MM.1S (cell line): Measurements from ENCODE around the gene IQSEC1.

Experiments
- DNase-seq: peaks from one replicate; pipeline ENCODE4 v3.0.0-alpha.2; 2015
- H2AFZ ChIP-seq: fragments of 300-600 bp; sonication (generic); 2 replicates; pipeline ENCODE4 v1.6.0; 2016; ENCODE audit warnings: antibody characterized with exemption, low read length
- H3F3A ChIP-seq: fragments of 300-600 bp; sonication (generic); 2 replicates; pipeline ENCODE4 v1.6.1; 2016; ENCODE audit warnings: mild to moderate bottlenecking, antibody characterized with exemption, low read length, moderate library complexity, mixed read lengths; ENCODE audit not compliant: insufficient read depth
- H3K27ac ChIP-seq: fragments of 300-600 bp; sonication (generic); 2 replicates; pipeline ENCODE4 v1.5.1; 2016; ENCODE audit warnings: mild to moderate bottlenecking, low read length
- H3K27me3 ChIP-seq: fragments of 300-600 bp; sonication (generic); replicated peaks from 2 replicates; pipeline ENCODE4 v1.6.0; 2016; ENCODE audit warnings: low read length; ENCODE audit not compliant: insufficient read depth
- H3K36me3 ChIP-seq: fragments of 300-600 bp; sonication (generic); replicated peaks from 2 replicates; pipeline ENCODE4 v1.6.1; 2016; ENCODE audit warnings: mild to moderate bottlenecking, low read length, mixed read lengths; ENCODE audit not compliant: insufficient read depth
- H3K4me1 ChIP-seq: fragments of 300-600 bp; sonication (generic); 2 replicates; pipeline ENCODE4 v1.6.1; 2016; ENCODE audit warnings: low read length, mixed read lengths
- H3K4me2 ChIP-seq: fragments of 300-600 bp; sonication (generic); 2 replicates; pipeline ENCODE4 v1.6.0; 2016; ENCODE audit warnings: low read depth, low read length
- H3K4me3 ChIP-seq: fragments of 300-600 bp; sonication (generic); 2 replicates; pipeline ENCODE4 v1.5.1; 2016; ENCODE audit warnings: low read length, mixed read lengths
- H3K79me2 ChIP-seq: fragments of 300-600 bp; sonication (generic); 2 replicates; pipeline ENCODE4 v1.6.1; 2016; ENCODE audit warnings: mixed run types, low read length, mixed read lengths
- H3K9ac ChIP-seq: fragments of 300-600 bp; sonication (generic); 2 replicates; pipeline ENCODE4 v1.6.1; 2016; ENCODE audit warnings: low read length, mixed read lengths
- H3K9me2 ChIP-seq: fragments of 300-600 bp; sonication (generic); replicated peaks from 2 replicates; pipeline ENCODE4 v1.6.1; 2016; ENCODE audit warnings: mild to moderate bottlenecking, low read length, mixed read lengths; ENCODE audit not compliant: insufficient read depth
- H3K9me3 ChIP-seq: fragments of 300-600 bp; sonication (generic); replicated peaks from 2 replicates; pipeline ENCODE4 v1.6.1; 2016; ENCODE audit warnings: mild to moderate bottlenecking, low read length, mixed read lengths; ENCODE audit not compliant: insufficient read depth
- H4K20me1 ChIP-seq: fragments of 300-600 bp; sonication (generic); 2 replicates; pipeline ENCODE4 v1.6.1; 2016; ENCODE audit warnings: mild to moderate bottlenecking, low read length, moderate library complexity, mixed read lengths; ENCODE audit not compliant: insufficient read depth
- EZH2 ChIP-seq: fragments of 300-600 bp; sonication (generic); optimal IDR thresholded peaks from 2 replicates; pipeline ENCODE3; 2017; ENCODE audit warnings: low read depth, mild to moderate bottlenecking, antibody characterized with exemption, low read length, mixed read lengths
- EZH2phosphoT487 ChIP-seq: fragments of 300-600 bp; sonication (generic); IDR thresholded peaks from 2 replicates; pipeline ENCODE4 v1.6.1; 2018; ENCODE audit warnings: antibody characterized with exemption, low read length
- TF ChIP-seq, protein P1 (sequence below): fragments of 300-600 bp; sonication (generic); IDR thresholded peaks from 2 replicates; pipeline ENCODE4 v1.5.1; 2016; ENCODE audit warnings: antibody characterized with exemption, low read length, mixed read lengths

The IQSEC1 gene

DNA sequence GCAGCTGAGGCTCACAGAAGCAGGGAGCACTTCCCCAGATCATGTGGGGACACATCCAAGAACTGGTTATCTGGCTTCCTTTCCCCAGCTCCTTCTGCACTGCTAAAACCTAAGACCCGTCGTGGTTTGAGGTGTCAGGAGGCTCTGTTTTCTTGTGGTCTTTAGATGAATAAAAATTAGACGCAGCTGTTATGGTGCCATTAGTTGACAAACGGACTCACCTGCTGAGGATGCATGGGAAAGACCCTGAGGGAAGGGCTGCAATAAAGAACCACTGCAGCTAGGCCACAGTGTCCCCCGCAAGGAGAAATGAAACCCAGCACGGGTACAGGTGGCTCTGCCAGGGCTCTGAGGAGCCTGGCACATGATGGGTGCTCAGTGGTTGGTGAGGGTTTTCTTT is 99.4 kb downstream of the IQSEC1 start:
- no peak overlapping the region for H3K4me3 ChIP-seq
- H3K27me3 ChIP-seq: no peaks in the 10 kb centered on the region
- H3K4me1 ChIP-seq: peaks cover 11% of the 10 kb centered on the region
- H3K27ac ChIP-seq: peak overlapping the region; percentile 39; the same call in 1 of the 2 replicates
- peak; percentile 27 for DNase-seq
- H3K4me2 ChIP-seq: no peak overlapping the region
- no peak overlapping the region for H2AFZ ChIP-seq
- peaks cover 4% of the 10 kb centered on the region; the same call in 1 of the 2 replicates for H3F3A ChIP-seq
- TF ChIP-seq EZH2 (no peak), EZH2phosphoT487 (no peak)
- TF ChIP-seq, protein P1, sequence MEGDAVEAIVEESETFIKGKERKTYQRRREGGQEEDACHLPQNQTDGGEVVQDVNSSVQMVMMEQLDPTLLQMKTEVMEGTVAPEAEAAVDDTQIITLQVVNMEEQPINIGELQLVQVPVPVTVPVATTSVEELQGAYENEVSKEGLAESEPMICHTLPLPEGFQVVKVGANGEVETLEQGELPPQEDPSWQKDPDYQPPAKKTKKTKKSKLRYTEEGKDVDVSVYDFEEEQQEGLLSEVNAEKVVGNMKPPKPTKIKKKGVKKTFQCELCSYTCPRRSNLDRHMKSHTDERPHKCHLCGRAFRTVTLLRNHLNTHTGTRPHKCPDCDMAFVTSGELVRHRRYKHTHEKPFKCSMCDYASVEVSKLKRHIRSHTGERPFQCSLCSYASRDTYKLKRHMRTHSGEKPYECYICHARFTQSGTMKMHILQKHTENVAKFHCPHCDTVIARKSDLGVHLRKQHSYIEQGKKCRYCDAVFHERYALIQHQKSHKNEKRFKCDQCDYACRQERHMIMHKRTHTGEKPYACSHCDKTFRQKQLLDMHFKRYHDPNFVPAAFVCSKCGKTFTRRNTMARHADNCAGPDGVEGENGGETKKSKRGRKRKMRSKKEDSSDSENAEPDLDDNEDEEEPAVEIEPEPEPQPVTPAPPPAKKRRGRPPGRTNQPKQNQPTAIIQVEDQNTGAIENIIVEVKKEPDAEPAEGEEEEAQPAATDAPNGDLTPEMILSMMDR: no peak
- peaks cover 5% of the 10 kb centered on the region; the same call in 1 of the 2 replicates for H4K20me1 ChIP-seq
- H3K79me2 ChIP-seq: peaks cover 82% of the 10 kb centered on the region
- H3K9me3 ChIP-seq: no peaks in the 10 kb centered on the region
- H3K36me3 ChIP-seq: no peaks in the 10 kb centered on the region; the same call in 1 of the 2 replicates
- H3K9me2 ChIP-seq: no peaks in the 10 kb centered on the region
- no peak overlapping the region for H3K9ac ChIP-seq

DNA sequence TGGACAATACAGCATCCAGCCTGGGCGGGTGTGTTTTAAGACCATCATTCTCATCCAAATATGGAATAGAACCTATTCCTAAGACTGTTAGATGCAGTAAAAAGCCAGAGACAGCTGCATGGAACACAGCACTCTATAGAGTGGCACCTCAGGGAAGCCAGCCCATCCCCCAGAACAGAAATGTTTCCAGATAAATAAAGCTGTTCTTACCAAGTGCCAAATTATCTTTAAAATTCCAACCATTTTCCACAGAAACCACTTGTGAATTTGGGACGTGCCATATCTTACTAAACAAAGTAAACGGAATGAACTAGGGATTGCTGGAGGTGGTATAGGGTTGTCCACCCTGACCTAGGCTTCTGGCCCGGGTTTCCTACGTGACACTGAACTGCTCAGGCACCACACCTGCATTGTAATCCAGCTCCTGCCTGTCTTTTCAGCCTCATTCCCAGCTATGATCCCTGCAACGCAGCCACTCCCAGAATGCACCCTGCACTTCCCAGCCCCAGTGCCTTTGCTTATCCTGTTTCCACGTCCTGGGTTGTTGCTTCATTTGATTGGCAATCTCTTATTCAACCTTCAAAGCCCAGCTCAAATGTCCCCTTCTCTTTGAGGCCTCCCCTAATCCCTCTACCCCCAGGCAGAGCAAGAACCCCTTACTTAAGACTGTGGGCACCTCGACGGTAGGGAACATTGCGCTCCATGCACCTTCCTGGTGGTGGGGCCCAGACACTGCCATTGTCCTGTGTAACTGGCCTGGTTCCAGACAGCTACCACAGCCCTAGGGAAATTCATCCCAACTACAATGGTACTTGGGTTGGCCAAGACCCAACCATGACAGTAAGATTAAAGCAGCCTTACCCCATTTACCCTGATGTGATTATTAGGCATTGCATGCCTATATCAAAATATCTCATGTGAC is 100.2 kb downstream of the IQSEC1 start:
- Histone ChIP-seq H4K20me1 (peaks cover 5% of the 10 kb centered on the region; the same call in 1 of the 2 replicates), H3K9ac (no peak overlapping the region), H3K27me3 (no peaks in the 10 kb centered on the region), H3K4me2 (no peak overlapping the region), H3K4me3 (no peak overlapping the region), H3K79me2 (peaks cover 84% of the 10 kb centered on the region), H3K27ac (peak overlapping the region; percentile 39; the same call in 1 of the 2 replicates), H3K36me3 (no peaks in the 10 kb centered on the region; the same call in 1 of the 2 replicates), H3F3A (peaks cover 4% of the 10 kb centered on the region; the same call in 1 of the 2 replicates), H3K4me1 (peaks cover 17% of the 10 kb centered on the region), H3K9me2 (no peaks in the 10 kb centered on the region), H3K9me3 (no peaks in the 10 kb centered on the region), H2AFZ (no peak overlapping the region)
- no peak for DNase-seq
- TF ChIP-seq EZH2phosphoT487 (no peak), EZH2 (no peak)
- TF ChIP-seq, protein P1: no peak

DNA sequence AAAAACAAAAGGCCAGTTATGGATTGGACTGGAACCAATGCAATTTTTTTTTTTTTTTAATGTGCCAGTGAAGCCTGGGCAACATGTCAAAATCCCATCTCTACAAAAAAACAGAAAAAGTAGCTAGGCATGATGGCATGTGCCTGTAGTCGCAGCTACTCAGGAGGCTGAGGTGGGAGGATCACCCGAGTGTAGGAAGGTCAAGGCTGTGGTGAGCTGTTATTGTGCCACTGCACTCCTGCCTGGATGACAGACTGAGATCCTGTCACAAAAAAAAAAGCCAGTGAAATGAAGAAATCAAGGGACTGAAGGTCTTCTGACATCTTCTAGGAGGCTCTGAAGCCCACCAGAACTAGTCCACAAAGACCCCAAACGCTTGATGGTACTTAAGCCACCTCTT is 101.2 kb downstream of the IQSEC1 start:
- TF ChIP-seq EZH2 (no peak), EZH2phosphoT487 (no peak)
- TF ChIP-seq, protein P1: no peak
- Histone ChIP-seq H3K27me3 (no peaks in the 10 kb centered on the region), H3K9ac (no peak overlapping the region), H3K79me2 (peaks cover 81% of the 10 kb centered on the region), H4K20me1 (peaks cover 7% of the 10 kb centered on the region; the same call in 1 of the 2 replicates), H3K4me3 (no peak overlapping the region), H3F3A (peaks cover 4% of the 10 kb centered on the region; the same call in 1 of the 2 replicates), H3K9me2 (no peaks in the 10 kb centered on the region), H2AFZ (no peak overlapping the region), H3K27ac (no peak overlapping the region), H3K36me3 (no peaks in the 10 kb centered on the region; the same call in 1 of the 2 replicates), H3K4me1 (peaks cover 19% of the 10 kb centered on the region), H3K4me2 (no peak overlapping the region), H3K9me3 (no peaks in the 10 kb centered on the region)
- DNase-seq: no peak
